ENCODE results near the gene PEX1.

DNA sequence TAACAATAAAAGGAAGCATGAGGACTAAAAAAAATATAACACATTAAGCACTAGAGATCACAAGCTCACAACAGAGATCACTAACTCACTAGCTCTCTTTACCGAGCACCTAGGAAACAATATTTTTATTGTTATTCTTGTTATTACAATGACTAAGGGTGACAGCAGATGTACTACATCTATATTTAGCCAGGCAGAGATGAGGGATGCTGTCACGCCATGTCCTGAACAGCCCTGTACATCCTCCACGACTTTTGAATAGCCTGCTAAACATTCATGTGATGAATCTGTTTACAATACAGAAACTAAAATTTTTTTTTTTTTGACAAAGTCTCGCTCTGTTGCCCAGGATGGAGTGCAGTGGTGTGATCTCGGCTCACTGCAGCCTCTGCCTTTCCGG, 39.1 kb upstream of the PEX1 start:
- TF ChIP-seq POLR2A (IDR thresholded peaks at IDR 0.05): no peak
- TF ChIP-seq, protein P1, sequence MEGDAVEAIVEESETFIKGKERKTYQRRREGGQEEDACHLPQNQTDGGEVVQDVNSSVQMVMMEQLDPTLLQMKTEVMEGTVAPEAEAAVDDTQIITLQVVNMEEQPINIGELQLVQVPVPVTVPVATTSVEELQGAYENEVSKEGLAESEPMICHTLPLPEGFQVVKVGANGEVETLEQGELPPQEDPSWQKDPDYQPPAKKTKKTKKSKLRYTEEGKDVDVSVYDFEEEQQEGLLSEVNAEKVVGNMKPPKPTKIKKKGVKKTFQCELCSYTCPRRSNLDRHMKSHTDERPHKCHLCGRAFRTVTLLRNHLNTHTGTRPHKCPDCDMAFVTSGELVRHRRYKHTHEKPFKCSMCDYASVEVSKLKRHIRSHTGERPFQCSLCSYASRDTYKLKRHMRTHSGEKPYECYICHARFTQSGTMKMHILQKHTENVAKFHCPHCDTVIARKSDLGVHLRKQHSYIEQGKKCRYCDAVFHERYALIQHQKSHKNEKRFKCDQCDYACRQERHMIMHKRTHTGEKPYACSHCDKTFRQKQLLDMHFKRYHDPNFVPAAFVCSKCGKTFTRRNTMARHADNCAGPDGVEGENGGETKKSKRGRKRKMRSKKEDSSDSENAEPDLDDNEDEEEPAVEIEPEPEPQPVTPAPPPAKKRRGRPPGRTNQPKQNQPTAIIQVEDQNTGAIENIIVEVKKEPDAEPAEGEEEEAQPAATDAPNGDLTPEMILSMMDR (IDR thresholded peaks at IDR 0.05): no peak
